Gastroesophageal sphincter (tissue), 3 donors: Measurements from ENCODE around the gene MED28.

ENCODE experiments used
- EP300 ChIP-seq: sonication (generic); formaldehyde crosslinking; IDR thresholded peaks from one replicate; pipeline ENCODE4 v1.6.1; 2017; ENCODE audit warnings: antibody characterized with exemption, mild to moderate bottlenecking
- POLR2A ChIP-seq, 2 donors: fragments of 450-650 bp; IDR thresholded peaks; one replicate each; pipeline ENCODE4 v1.6.1; 2017; ENCODE audit warnings: antibody characterized with exemption in 2 of 2, mild to moderate bottlenecking in 2 of 2, moderate library complexity in 1 of 2
- POLR2AphosphoS5 ChIP-seq: sonication (generic); formaldehyde crosslinking; IDR thresholded peaks from one replicate; pipeline ENCODE4 v1.6.1; 2017; ENCODE audit warnings: antibody characterized with exemption
- TF ChIP-seq, protein P1 (sequence below), 4 experiments: fragments of 200-600 bp in 2 of 4; fragments of 450-650 bp in 2 of 4; sonication (generic) in 1 of 4; IDR thresholded peaks; one replicate each; pipeline ENCODE4 v1.5.1; 2017 to 2019; ENCODE audit warnings: antibody characterized with exemption in 4 of 4, mild to moderate bottlenecking in 2 of 4, moderate library complexity in 2 of 4

DNA sequence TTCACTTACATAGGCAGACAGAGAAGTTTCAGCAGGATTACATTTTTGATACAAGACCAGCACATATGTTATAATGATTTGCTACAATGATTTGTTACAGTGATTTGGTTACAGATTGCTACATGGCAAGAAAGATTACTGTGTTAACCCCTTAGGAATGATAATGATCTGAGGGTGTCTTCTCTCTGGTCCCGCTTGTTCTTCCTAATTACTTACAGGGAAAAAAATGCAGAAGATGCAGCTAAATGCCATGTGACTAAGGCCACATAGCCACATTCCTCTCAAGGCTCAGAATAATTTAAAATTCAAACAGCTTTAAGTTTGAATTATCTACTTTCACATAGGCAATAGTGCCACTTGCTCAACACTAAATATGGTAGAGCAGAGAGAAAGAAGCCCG, 47.2 kb upstream of the MED28 start:
- TF ChIP-seq, protein P1, sequence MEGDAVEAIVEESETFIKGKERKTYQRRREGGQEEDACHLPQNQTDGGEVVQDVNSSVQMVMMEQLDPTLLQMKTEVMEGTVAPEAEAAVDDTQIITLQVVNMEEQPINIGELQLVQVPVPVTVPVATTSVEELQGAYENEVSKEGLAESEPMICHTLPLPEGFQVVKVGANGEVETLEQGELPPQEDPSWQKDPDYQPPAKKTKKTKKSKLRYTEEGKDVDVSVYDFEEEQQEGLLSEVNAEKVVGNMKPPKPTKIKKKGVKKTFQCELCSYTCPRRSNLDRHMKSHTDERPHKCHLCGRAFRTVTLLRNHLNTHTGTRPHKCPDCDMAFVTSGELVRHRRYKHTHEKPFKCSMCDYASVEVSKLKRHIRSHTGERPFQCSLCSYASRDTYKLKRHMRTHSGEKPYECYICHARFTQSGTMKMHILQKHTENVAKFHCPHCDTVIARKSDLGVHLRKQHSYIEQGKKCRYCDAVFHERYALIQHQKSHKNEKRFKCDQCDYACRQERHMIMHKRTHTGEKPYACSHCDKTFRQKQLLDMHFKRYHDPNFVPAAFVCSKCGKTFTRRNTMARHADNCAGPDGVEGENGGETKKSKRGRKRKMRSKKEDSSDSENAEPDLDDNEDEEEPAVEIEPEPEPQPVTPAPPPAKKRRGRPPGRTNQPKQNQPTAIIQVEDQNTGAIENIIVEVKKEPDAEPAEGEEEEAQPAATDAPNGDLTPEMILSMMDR (IDR thresholded peaks at IDR 0.05) = no peak
- TF ChIP-seq POLR2A (IDR thresholded peaks at IDR 0.05) (no peak), POLR2AphosphoS5 (no peak), EP300 (no peak)
